Loucy (cell line): ENCODE measurements around the gene PAXIP1.

Experiments
- EZH2phosphoT487 ChIP-seq: fragments of 200-600 bp; IDR thresholded peaks from 2 replicates; pipeline ENCODE4 v1.6.1; 2018; ENCODE audit warnings: antibody characterized with exemption, mild to moderate bottlenecking, moderate library complexity, borderline replicate concordance
- TF ChIP-seq, protein P1 (sequence below): fragments of 200-600 bp; sonication (generic); conservative IDR thresholded peaks from 2 replicates; pipeline ENCODE4 v1.5.1; 2014; ENCODE audit warnings: mild to moderate bottlenecking, antibody characterized with exemption, low read length

DNA sequence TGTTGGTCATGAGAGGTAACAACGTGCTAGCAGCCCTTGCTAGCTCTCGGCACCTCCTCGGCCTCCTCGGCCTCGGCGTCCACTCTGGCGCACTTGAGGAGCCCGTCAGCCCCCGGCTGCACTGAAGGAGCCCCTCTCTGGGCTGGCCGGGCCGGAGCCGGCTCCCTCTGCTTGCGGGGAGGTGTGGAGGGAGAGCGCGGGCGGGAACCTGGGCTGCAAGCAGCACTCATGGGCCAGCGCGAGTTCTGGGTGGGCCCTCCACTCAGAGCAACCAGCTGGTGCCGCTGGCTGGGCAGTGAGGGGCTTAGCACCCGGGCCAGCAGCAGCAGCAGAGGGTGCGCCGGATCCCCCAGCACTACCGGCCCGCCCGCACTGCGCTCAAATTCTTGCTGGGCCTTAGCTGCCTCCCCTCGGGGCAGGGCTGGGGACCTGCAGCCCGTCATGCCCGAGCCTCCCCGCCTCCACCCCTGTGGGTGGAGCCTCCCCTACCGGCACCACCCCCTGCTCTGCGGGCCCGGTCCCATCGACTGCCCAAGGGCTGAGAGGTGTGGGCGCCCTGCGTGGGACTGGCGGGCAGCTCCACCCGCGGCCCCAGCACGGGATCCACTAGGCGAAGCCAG lies 96.1 kb downstream of the PAXIP1 start:
- TF ChIP-seq EZH2phosphoT487: no peak
- TF ChIP-seq, protein P1, sequence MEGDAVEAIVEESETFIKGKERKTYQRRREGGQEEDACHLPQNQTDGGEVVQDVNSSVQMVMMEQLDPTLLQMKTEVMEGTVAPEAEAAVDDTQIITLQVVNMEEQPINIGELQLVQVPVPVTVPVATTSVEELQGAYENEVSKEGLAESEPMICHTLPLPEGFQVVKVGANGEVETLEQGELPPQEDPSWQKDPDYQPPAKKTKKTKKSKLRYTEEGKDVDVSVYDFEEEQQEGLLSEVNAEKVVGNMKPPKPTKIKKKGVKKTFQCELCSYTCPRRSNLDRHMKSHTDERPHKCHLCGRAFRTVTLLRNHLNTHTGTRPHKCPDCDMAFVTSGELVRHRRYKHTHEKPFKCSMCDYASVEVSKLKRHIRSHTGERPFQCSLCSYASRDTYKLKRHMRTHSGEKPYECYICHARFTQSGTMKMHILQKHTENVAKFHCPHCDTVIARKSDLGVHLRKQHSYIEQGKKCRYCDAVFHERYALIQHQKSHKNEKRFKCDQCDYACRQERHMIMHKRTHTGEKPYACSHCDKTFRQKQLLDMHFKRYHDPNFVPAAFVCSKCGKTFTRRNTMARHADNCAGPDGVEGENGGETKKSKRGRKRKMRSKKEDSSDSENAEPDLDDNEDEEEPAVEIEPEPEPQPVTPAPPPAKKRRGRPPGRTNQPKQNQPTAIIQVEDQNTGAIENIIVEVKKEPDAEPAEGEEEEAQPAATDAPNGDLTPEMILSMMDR: no peak
